ENCODE measurements around the gene PTPRN2.
"Not testable (repeated sequence)": the region's sequence is repeated elsewhere in the genome, so short reads cannot be mapped to it uniquely, and the experiment has no call there.

Gene PTPRN2

DNA sequence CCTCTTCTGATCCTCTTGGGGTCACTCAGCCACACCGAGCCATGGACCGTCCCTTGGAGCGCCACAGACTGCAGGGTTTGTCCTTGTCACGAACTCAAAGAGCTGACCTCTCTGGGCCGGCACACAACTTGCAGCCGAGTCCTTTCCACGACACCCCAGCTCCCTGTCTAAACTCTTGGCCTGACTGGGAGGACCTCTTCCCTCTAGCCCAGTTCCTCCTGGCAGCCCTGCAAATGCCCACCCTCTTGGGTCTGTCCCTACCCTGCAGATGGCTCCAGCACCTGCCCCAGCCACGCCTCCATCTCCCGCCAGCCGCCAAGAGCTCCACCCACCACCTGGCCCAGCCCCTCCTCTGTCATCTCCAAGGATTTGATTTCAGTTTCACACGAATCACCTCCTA is 911.6 kb downstream of the PTPRN2 start:
- DNase-seq (ENCODE audit: low read depth) = no peak

DNA sequence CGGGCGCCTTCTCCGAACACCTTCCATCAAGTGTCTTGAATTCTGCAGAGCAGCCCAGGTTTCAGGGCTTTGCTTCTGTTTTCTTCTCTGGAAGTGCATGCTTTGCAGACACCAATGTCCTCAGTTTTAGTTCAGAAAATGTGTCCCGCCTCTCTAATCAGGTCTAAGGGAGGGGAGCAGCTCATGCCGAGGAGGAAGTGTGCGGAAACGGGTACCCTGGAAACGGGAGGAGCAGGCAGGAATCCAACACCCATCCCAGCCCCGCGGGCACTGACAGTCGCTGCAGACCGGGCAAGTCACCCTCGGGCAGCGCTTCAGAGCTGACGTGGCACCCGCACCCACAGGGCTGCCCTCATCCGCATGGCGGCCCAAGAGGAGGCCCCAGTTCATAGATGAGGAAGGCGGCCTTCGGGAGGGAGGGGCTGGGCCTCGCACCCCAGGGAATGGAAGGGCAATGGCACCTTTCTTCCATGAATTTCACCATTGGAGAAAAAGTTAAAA is 912.1 kb downstream of the PTPRN2 start:
- no peak for DNase-seq (ENCODE audit: low read depth)

DNA sequence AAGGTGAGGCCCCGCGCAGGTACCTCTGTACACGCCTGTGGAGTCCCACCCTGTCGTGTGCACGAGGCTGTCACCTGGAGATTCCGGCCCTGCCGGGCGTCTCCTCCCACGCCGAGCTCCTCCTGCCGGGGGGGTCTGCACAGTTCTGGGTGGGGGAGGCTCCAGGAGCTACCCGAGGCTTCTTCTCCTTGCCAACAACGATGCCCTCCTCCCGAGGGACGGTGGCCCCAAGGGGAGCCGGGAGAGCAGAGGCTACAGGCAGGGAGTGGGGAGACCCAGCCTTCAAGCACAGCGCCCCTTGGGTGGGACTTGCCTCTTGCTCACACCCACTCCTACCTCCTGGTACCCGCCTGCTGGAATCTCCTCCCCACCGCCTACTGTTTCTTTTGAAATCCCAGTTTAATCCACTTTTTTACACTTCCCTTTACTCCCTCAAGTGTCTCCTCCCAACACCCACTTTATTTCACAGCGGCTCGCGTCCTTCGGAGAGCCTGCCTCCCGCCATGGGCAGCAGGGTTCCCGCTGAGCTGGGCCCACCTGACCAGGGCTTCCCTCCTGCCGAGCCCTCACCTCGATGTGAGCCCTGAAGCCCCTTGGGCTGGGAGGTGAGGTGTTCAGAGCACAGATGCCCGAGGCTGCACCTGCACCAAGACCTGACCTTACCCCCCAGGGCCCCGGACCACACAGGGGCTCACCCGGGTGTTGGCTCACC is 912.8 kb downstream of the PTPRN2 start:
- no peak for DNase-seq (ENCODE audit: low read depth)

DNA sequence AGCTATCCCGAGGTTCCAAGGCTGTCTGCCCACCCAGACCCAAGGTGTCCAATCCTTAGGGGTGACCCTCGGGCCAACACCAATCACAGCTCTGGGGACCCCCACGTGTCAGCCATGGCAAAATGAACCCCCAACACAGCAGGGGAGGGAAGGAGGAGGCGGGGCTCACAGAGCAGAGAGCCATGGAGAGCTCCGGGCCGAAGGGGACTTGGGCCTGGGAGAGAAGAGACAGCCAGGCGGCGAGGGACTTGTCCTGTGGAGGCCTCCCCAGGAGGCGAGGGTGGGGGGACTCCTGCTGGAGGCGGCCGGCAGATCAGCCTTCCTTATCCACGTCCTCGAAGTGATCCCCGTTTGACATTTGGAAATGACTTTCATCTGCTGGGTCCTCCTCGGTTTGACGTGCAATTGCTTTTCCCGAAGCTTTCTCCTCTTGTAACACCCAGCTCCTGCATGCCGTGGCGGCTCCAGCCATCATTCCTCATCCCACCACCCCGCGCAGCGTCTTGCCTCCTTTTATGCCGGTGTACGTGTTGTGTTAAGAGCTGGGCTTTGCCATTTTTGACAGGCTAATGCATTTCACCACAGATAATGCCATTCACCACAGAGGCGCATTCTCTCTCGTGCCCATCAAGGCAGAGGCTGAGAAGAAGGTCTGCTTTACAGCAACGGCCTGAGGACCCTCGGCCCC is 913.5 kb downstream of the PTPRN2 start:
- no peak for DNase-seq (ENCODE audit: low read depth)

DNA sequence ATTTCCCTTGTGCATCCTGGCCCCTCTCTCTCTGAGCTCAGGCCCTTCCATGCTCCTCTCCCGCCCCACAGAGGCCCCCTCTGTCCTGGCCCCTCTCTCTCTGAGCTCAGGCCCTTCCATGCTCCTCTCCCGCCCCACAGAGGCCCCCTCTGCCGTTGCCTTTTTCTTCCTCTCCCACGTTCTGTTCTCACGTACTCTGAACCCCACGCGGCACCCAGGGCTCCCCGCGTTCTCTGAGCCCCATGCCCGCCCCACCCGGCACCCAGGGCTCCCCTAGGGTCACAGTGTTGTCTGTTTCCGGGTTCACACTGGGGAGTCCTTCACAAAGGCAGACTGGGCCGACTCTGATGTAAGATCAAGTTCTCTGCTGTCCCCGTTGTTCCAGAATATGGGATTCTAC is 914.0 kb downstream of the PTPRN2 start:
- no peak for DNase-seq (ENCODE audit: low read depth)

DNA sequence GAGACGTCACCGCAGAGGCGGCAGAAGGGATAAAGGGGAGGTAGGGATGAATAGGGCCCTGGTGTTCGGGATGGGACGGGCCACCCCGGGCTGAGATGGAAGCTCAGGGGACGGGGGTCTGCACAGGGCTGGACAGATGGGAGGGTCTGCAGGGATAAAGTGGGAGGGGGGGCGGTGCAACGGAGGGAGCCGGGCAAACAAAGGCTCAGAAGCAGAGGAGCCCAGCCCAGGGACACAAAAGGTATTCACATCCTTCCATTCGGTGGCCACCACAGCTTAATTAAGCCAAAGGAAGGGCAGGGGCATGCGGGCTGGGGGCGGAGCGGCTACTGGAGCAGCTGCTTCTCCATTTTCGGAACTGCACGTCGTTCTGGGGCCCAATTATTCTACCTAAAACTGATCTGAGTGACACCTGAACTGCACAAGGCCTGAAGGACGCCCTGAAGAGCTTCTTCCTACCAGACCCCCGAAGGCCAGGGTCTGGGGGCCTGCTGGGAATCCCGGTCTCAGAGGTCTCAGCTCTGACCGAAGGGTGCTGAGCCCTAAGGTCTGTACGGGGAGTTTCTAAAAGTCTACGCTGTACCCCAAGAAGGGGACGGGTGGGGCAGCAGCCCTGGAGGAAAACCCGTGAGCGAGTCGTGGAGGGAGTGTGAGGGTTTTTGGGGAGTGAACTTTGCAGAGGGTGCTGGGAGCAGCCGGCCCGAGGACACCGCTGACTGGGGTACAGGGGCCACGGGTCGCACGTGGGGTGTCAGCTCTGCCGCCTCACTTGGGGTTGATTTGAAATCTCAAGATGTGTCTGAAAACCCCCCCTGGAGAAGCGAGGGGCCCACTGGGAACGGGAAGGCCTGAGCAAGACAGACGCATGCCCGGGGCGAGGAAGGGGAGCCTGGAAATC is 916.0 kb downstream of the PTPRN2 start:
- DNase-seq (ENCODE audit: low read depth) = no peak

DNA sequence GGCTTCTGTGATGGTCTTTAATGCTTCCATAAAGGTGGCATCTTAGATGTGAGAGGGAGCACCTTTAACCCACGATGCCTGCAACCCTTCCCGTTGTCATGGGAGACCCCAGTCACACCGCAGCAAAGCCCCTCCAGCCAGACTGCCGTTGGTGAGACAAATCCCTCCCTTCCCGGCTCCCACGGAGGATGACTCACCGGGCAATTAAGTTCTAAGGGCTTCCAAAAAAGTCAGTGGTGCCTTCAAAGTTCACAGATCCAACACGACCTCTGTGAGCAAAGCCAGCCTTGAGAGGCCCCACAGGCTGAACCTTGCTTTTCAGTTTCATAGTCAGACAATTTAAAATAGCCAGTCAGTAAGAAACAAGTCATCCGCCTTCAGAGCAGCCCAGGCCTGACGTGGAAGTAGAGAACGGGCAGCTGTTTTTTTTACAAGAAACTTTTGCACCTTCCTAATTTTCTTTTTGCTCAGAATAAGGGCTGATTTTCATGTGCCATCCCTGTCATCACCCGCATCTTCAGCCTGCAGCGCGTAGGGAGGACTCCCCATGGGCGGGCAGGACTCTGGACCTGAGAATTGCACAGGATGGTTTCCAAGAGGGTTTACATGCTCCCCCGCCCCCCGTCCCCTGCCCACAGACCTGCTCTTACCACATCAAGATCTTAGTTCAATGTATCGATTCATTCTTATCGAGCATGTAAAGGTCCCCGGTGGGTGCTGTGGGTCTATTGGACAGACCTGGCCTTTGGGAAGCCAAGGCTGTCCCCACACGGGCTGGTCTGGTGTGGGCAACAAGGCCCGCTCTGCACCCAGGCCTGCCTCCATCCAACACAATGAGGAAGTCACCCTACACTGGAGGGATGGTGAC is 916.9 kb downstream of the PTPRN2 start:
- no peak for DNase-seq (ENCODE audit: low read depth)

DNA sequence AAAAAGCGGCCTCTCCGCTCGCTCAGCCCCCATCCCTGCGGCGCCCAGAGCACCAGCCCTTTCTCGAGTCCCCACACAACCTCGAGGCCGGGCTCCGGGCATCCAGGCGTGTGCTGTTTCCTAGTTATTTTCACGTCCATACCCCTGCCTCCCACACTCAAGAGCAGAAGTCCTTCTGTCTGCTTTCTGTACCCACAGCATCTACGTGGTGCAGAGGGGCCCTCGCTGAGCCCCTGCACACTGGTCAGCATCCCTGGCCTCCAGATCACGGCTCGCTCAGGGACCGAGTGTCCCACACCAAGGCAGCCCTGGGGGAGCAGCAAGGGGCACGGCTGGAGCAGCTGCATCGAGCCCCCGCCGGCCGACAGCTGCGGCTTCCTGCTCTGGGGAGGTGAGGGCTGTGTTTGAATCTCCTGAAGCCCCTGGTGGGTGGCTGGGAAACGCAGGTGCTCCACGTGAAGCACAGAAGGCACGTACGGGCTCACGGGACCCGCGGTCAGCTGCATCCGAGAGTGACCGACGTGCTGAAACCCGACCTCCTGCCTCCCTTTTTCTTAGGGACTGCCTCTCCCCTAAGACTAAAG is 917.8 kb downstream of the PTPRN2 start:
- no peak for DNase-seq (ENCODE audit: low read depth)

DNA sequence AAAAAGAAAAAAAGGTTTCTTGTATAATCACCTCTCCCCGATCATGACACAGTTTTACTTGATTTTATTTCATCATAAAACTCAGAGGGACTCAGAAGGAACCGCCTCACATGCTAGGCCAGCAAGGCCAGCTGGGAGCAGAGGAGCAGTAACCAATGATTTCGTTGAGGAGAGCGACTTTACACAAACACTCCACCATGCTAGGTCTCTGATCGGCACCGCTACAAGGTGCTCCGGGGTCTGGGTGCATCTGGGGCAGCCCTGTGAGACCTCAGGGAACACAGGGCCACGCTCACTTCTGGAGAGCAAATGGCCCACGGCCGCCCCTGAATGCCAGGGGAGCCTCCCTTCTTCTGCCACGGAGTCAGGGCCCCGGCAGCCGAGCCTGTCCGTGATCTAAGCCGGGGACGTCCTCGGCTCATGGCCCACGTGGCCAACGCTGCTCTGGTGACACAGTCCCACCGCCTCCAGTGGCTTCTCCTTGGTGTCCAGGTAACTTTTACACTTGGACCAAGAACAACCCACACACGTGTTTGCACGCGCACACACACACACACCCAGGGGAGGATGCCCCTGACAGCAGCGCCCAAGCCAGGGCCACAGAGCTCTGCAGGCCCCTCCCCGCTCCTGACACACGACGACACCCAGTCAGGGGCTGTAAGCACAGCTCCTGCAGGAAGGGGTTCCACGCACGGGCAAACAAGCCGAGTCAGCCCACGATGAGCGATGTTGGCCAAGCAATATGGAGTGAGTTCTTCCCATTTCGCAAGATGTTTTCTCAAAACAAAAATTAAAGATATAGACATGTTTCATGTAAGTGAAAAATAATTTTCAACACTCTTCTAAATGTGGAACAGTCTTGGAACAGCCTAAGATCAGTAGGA is 918.5 kb downstream of the PTPRN2 start:
- DNase-seq (ENCODE audit: low read depth) = no peak

DNA sequence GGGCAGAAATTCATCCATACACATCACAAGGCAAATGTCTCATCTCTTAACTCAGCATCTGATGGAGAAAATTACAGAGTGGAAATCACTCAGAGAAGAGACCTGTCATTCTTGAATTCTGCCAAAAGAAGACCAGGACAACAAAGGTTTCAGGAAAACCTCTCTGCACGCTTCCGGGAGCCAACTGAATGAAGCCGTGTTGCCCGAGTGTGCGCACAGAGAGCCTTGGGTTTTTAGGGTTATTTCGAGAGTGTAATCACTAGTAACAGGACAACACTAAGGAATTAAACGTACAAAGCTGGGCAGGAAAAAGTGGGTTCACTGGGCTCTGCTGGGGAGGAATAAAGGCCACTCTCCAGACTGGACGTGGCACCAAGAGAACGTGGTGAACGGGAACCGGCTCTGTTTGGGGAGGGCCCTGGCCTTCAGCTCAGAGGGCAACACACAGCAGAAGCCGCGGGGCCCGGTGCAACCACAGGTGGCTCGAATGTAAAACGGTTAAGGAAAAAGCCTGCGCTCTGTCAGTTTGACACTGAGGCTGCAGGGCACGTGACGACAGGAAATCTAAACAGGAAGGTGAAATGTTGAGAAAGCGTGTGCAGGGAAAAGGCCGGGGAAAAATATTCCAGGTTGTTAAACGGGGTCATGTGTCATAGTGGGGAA is 919.3 kb downstream of the PTPRN2 start:
- DNase-seq (ENCODE audit: low read depth) = no peak

DNA sequence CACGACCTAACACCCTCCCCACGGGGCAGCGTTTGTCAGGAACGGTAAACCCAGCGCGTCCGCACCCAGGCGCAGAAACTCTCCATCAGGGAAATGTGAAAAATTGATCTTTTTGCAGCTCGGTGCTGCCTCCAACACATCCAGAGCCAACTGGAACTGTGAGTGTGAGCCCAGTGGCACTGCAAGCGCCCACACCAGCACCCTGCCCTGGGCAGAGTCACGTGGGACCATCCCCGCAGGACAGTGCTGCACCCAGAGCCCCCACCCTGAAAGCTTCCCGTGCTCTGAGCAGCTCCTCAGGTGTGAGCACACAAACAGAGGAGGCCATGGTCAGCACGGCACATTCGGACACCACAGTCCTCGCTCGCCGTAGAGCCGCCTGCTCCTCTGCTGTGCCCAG is 919.9 kb downstream of the PTPRN2 start:
- no peak for DNase-seq (ENCODE audit: low read depth)

DNA sequence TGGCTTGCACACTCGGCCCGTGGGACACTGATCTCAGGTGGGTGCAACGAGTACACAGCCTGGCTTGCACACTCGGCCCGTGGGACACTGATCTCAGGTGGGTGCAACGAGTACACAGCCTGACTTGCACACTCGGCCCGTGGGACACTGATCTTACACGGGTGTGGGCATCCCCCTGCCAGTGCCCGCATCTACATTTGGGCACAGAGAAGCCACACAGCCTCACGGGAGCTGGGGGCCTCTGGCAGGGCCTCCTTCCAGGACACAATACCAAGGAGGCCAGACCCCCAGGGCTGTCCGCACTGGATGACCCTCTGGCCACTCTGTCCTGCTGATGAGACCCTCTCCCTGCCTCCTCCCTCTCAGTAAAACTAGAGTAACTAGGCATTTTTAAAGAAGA is 920.4 kb downstream of the PTPRN2 start:
- no peak for DNase-seq (ENCODE audit: low read depth)

DNA sequence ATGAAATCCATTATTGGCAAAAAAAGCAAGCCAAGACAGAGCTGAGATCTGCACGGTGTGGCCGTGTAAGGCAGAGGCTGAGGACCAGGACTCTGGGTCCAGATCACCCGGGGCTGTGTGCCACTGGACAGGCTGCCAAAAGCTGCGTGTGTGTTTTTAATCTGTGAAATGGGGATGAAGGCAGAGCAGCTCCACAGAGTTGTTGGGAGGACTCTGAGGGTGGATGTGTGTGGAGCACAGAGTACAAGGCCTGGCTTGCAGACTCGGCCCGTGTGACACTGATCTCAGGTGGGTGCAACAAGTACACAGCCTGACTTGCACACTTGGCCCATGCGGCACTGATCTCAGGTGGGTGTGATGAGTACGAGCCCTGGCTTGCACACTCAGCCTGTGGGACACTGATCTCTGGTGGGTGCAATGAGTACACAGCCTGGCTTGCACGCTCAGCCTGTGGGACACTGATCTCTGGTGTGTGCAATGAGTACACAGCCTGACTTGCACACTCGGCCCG is 921.0 kb downstream of the PTPRN2 start:
- DNase-seq (ENCODE audit: low read depth) = no peak

DNA sequence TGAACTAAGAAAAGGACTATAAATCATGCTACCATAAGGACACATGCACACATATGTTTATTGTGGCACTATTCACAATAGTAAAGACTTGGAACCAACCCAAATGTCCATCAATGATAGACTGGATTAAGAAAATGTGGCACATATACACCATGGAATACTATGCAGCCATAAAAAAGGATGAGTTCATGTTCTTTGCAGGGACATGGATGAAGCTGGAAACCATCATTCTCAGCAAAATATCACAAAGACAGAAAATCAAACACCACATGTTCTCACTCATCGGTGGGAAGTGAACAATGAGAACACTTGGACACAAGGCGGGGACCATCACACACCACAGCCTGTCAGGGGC is 922.0 kb downstream of the PTPRN2 start:
- not testable (repeated sequence) for DNase-seq (ENCODE audit: low read depth)

DNA sequence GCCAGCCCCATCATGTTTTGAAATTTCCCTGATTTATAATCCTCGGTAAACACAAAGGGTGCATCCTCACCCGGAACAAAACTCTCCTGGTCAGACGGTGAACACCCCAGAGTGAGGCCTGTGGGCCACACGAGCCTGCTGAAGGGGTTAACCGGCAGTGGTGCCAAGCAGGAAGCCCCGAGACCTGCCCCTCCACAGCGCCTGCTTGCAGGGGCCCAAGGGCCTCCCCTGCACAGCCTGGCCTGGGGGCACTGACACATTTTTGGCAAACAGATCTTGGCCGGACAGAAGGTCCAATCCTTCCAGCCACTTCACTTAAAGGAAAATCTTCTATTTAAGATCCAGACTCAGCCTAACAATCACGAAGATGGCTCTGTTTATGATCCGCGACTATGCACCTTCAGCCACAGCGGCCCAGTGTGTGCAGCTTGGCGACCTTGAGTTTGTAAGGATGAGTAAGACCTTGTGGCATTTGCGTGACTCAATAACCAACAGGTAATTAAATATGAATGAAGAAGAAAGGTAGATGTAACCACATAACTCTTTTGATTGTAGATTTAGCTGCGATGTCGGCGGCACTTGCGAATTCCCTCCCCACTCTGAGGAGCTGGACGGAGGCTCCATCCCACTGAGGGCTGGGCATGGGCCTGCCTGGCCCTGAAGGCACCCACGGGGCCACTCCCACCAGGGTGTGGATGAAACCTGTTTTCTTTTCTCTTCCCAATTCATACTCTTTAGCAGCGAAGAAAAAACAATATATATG is 922.6 kb downstream of the PTPRN2 start:
- DNase-seq (ENCODE audit: low read depth) = no peak

DNA sequence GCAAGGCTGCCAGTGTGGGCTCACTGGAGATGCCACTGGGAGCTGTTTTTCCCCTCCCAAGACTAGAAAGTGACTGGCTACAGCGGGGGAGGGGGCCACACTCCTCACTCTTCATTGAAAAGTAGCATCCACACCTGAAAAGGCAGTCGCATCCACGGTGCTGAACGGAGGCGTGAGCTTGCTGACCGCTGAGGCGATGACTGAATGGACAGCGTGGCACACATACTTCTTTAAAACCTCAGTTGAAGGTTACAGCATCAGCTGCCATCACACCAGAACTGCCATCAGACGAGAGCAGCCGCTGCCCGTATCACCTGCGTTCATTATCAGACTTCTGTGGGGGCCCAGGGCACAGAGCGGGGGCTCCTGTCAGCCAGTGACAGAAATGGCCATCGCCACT is 923.6 kb downstream of the PTPRN2 start:
- no peak for DNase-seq (ENCODE audit: low read depth)

DNA sequence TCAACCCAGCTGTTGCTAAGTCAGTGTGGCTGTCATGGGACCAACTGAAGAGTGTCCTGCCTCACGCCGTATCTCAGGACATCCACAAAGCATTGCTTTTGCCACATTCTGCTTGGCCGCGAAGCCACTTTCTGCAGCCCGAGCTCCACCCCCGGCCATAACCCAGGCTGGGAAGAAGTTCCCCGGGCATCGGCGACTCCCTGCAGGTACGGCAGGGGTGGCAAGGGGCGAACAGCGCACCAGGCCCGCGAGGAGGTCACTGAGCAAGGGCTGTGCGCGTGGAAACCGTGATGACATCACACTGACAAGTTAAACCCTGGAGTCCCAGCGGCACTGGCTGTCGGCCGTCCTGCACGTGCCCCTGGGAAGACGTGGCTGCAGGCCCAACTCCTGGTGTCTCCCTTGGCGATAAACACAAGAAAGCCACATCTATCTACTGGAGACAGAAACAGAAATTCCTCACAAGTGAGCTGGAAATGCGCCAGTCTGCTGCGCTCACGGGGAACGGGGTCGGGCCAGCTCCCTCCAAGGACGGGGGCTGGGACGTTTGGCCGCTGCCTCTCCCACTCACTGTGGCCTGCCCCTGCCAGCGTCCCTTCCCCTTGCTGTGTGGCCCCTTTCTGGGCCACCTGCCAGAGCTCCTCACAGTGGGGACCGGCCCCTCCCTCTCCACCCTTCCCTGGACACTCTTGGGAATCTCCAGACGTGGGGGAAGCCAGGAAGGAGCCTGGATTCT is 924.5 kb downstream of the PTPRN2 start:
- no peak for DNase-seq (ENCODE audit: low read depth)

DNA sequence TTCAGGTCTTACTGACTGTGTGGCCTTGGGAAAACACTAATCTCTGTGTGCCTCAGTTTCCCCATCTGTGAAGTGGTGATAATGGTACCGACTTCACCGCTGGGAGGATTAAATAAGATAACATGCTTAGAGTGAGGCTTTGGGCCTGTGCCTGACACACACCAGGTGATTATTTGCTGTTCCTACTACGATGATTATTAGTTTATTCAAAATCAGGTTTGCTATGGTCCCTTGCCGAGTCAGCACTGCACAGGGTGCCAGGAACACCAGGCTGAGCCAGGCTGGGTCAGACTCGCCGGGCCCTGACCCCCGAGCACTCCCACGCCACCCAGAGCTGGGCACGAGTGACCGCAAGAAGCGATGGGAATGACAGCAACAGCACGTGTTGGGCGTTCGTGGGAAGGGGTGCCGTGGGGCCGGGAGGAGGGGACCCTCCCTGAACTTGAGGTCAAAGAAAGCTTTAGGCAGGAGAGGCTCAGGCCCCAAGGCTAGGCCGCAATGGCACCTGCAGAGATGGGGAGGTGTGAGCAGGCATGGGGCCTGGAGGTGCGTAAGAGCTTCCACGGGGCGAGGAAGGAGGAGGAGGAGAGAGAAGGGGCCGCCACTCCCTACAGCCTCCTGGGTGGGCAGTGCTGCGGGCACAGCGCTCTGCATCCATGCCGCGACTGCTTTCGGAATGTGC is 925.4 kb downstream of the PTPRN2 start:
- DNase-seq (ENCODE audit: low read depth) = no peak

Measured in HS-5 (cell line).